DND-41 (cell line): ENCODE measurements around the gene KCNG2.

Experiments
- EZH2 ChIP-seq: IDR thresholded peaks from 3 replicates; pipeline ENCODE4 v1.6.1; 2012; ENCODE audit warnings: borderline replicate concordance, low read depth, mild to moderate bottlenecking, moderate library complexity, low read length, inconsistent platforms; ENCODE audit not compliant: severe bottlenecking
- TF ChIP-seq, protein P1 (sequence below): IDR thresholded peaks from 2 replicates; pipeline ENCODE4 v1.5.1; 2012; ENCODE audit warnings: borderline replicate concordance, low read length, moderate library complexity, mild to moderate bottlenecking; ENCODE audit not compliant: poor library complexity, severe bottlenecking; ENCODE audit errors: extremely low read depth

DNA sequence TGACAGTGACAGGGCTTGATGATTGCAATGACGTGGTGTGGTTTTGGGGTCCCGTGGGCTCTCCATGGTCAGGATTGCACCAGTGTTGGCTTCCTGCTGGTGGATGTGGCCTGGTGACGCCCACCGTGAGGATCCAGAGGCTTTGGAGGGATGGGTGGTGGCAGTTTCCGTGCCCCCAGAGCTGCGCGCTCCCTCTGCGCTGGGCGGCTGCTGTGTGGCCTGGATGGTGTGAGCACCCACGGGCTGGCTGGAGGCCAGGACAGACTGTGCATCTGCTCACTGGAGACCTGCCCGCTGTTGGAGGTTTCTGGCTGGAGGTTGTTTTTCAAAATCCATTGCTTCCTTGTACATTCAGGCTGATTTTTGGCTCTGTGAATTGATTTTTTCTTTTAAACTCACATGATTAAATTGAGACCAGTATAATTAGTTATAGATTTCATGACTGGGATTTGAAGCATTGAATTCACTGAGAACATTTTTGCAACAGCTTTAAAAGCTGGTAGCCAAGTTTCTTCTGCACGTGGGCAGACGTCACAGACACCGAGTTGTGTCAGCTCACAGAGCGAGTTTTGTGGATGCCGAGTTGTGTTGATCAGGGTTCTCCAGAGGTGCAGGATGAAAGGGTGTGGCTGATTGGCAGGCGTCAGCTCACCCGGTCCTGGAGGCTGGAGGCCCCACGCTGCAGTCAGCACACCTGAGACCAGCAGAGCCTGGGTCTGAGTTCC lies 72.7 kb downstream of the KCNG2 start:
- TF ChIP-seq, protein P1, sequence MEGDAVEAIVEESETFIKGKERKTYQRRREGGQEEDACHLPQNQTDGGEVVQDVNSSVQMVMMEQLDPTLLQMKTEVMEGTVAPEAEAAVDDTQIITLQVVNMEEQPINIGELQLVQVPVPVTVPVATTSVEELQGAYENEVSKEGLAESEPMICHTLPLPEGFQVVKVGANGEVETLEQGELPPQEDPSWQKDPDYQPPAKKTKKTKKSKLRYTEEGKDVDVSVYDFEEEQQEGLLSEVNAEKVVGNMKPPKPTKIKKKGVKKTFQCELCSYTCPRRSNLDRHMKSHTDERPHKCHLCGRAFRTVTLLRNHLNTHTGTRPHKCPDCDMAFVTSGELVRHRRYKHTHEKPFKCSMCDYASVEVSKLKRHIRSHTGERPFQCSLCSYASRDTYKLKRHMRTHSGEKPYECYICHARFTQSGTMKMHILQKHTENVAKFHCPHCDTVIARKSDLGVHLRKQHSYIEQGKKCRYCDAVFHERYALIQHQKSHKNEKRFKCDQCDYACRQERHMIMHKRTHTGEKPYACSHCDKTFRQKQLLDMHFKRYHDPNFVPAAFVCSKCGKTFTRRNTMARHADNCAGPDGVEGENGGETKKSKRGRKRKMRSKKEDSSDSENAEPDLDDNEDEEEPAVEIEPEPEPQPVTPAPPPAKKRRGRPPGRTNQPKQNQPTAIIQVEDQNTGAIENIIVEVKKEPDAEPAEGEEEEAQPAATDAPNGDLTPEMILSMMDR = no peak
- no peak for TF ChIP-seq EZH2
